ENCODE measurements around the gene PHLDA3. TPM values are rescaled to one million over a fixed set of nuclear protein-coding genes. Genes with fewer than 3 reads are reported as not detected.

The PHLDA3 gene
- polyA plus RNA-seq, 3 donors from 2014 or later: 0.62 to 10.8 TPM; not detected in 1

DNA sequence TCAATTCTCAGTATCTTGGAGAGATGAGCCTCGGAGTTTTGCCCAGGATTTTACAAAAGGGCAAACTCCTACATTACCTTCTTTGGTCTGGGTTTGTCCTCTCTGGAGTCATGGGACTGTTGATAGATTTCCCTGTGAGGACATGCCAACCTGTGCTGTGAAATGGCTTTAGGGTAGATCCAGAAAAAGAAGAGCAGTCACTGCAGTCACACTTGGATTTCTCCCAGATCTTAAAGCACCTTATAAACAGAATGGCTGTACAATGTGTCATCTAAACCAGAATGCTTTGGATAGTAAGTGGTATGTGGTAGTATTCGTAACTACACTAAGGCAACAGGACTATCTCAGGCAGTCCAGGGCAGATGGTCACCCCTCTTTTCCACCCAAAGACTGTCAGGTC is 39.8 kb upstream of the PHLDA3 start:
- Mint-ChIP-seq H3K27ac (peak overlapping the region in 1 of 6 donors; percentile 45), H3K4me1 (peaks cover 25 to 30% of the 10 kb centered on the region in 2 donors), H3K27me3 (ENCODE audit: low read depth in 3 of 3) (peaks cover 1 to 4% (median 2%) of the 10 kb centered on the region in 3 donors), H3K36me3 (no peaks in the 10 kb centered on the region), H3K9me3 (no peaks in the 10 kb centered on the region), H3K4me3 (peak overlapping the region in 2 of 5 donors; percentile 6 to 23)
- DNase-seq: no peak

- peaks cover 0 to 4% (median 1%) of the 10 kb centered on the region in 3 donors for H3K27me3 Mint-ChIP-seq (ENCODE audit: low read depth in 3 of 3)
- H3K36me3 Mint-ChIP-seq: no peaks in the 10 kb centered on the region
- H3K4me3 Mint-ChIP-seq: peak overlapping the region; percentile 84 to 91 (median 88)
- no peak for DNase-seq
- peak overlapping the region; percentile 68 to 88 (median 82) for H3K27ac Mint-ChIP-seq
- peaks cover 27 to 35% of the 10 kb centered on the region in 2 donors for H3K4me1 Mint-ChIP-seq
- no peaks in the 10 kb centered on the region for H3K9me3 Mint-ChIP-seq
Observed at GRCh38 chr1:201507360-201507675, 38.3 kb upstream of the PHLDA3 start.

- Mint-ChIP-seq H3K4me1 (peaks cover 29 to 35% of the 10 kb centered on the region in 2 donors), H3K9me3 (no peaks in the 10 kb centered on the region), H3K27ac (peak within 1 kb of the TSS; percentile 79 to 91 (median 88)), H3K36me3 (no peaks in the 10 kb centered on the region), H3K27me3 (ENCODE audit: low read depth in 3 of 3) (peaks cover 0 to 4% (median 0%) of the 10 kb centered on the region in 3 donors), H3K4me3 (peak within 1 kb of the TSS; percentile 88 to 93 (median 91))
- DNase-seq: peak; percentile 64 to 75 (median 74)
Observed at GRCh38 chr1:201506557-201507359, 37.8 kb upstream of the PHLDA3 start, which contains the start of gene CSRP1. TSS of gene CSRP1 (minus strand) at chr1:201507123. CDS start at chr1:201496303, 10,820 bp downstream.

- no peaks in the 10 kb centered on the region for H3K36me3 Mint-ChIP-seq
- peaks cover 0 to 4% (median 0%) of the 10 kb centered on the region in 3 donors for H3K27me3 Mint-ChIP-seq (ENCODE audit: low read depth in 3 of 3)
- H3K4me3 Mint-ChIP-seq: peak overlapping the region; percentile 88 to 93 (median 91)
- peaks cover 29 to 35% of the 10 kb centered on the region in 2 donors for H3K4me1 Mint-ChIP-seq
- peak overlapping the region; percentile 79 to 91 (median 88) for H3K27ac Mint-ChIP-seq
- no peak for DNase-seq
- H3K9me3 Mint-ChIP-seq: no peaks in the 10 kb centered on the region
Observed at GRCh38 chr1:201506092-201506491, 37.1 kb upstream of the PHLDA3 start.

GRCh38 chr1:201505503-201505890 is 36.5 kb upstream of the PHLDA3 start:
- Mint-ChIP-seq H3K4me3 (peak overlapping the region; percentile 88 to 93 (median 91)), H3K27me3 (ENCODE audit: low read depth in 3 of 3) (peaks cover 0 to 4% (median 0%) of the 10 kb centered on the region in 3 donors), H3K27ac (peak overlapping the region in 5 of 6 donors; percentile 49 to 86 (median 79)), H3K9me3 (no peaks in the 10 kb centered on the region), H3K4me1 (peaks cover 29 to 35% of the 10 kb centered on the region in 2 donors), H3K36me3 (no peaks in the 10 kb centered on the region)
- no peak for DNase-seq

DNA sequence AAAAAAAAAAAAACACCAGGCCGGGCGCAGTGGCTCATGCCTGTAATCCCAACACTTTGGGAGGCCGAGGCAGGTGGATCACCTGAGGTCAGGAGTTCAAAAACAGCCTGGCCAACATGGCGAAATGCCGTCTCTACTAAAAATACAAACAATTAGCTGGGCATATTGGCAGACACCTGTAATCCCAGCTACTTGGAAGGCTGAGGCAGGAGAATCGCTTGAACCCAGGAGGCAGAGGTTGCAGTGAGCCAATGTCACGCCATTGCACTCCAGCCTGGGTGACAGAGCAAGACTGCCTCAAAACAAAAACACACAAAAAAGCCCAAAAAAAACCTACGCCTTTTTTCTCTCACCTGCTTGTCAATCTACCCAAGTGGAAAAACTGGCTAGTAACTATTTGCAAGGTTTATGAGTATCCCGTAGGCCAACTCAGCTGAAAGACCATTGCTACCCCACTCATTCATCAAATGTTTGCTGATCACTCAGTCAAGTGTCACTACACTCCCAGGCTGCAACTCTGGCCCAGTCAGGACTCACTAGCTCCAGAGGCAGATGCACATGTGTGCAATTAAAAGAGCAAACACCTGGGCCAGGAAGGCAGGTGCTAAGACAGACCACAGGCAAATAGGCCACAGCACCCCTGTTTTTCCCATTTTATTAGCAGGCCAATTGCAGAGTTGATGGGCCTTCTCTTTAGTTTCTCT is 36.0 kb upstream of the PHLDA3 start:
- H3K4me1 Mint-ChIP-seq: peaks cover 29 to 35% of the 10 kb centered on the region in 2 donors
- H3K27me3 Mint-ChIP-seq (ENCODE audit: low read depth in 3 of 3): peaks cover 0 to 4% (median 0%) of the 10 kb centered on the region in 3 donors

DNA sequence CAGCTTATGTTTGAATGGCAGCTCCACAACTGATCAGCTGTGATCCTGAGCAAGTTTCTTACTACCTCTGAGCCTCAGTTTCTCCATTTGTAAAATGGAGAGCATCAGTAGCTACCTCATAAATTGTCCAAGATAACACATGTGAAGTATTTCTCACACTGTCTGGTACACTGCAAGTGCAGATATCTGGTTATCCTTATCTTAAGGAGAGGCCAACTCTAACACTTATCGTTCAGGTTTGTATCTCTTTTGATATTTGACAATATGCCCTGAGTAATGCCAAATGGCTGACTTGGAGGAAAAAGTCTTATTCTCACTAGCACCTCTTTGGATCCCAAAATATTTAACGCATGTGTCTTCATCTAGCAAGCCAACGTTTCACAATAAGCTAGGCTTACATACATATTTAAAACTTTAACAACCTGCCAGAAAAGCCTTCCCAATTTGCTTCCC is 35.2 kb upstream of the PHLDA3 start:
- Mint-ChIP-seq H3K4me3 (no peak overlapping the region), H3K36me3 (no peaks in the 10 kb centered on the region), H3K27ac (no peak overlapping the region), H3K27me3 (ENCODE audit: low read depth in 3 of 3) (peaks cover 0 to 4% (median 0%) of the 10 kb centered on the region in 3 donors), H3K9me3 (no peaks in the 10 kb centered on the region), H3K4me1 (peaks cover 29 to 35% of the 10 kb centered on the region in 2 donors)
- no peak for DNase-seq

More for the DNA sequence above, 36.0 kb upstream of the PHLDA3 start:
- H3K9me3 Mint-ChIP-seq: no peaks in the 10 kb centered on the region
- DNase-seq: no peak
- peak overlapping the region in 4 of 6 donors; percentile 17 to 83 (median 72) for H3K27ac Mint-ChIP-seq
- H3K4me3 Mint-ChIP-seq: peak overlapping the region; percentile 28 to 93 (median 89)
- no peaks in the 10 kb centered on the region for H3K36me3 Mint-ChIP-seq

- DNase-seq: no peak
- Mint-ChIP-seq H3K9me3 (no peaks in the 10 kb centered on the region), H3K4me1 (peaks cover 29 to 35% of the 10 kb centered on the region in 2 donors), H3K27ac (peak overlapping the region in 1 of 6 donors; percentile 30), H3K27me3 (ENCODE audit: low read depth in 3 of 3) (peaks cover 0 to 4% (median 0%) of the 10 kb centered on the region in 3 donors), H3K36me3 (no peaks in the 10 kb centered on the region), H3K4me3 (no peak overlapping the region)
Observed at GRCh38 chr1:201503397-201504176, 34.6 kb upstream of the PHLDA3 start.

- H3K4me1 Mint-ChIP-seq: peaks cover 23 to 30% of the 10 kb centered on the region in 2 donors
- H3K4me3 Mint-ChIP-seq: no peak overlapping the region
- no peaks in the 10 kb centered on the region for H3K9me3 Mint-ChIP-seq
- H3K27me3 Mint-ChIP-seq (ENCODE audit: low read depth in 3 of 3): peaks cover 0 to 4% (median 0%) of the 10 kb centered on the region in 3 donors
- DNase-seq: no peak
- H3K36me3 Mint-ChIP-seq: no peaks in the 10 kb centered on the region
- H3K27ac Mint-ChIP-seq: no peak overlapping the region
Observed at GRCh38 chr1:201502511-201502857, 33.5 kb upstream of the PHLDA3 start.

- Mint-ChIP-seq H3K27ac (no peak overlapping the region), H3K9me3 (no peaks in the 10 kb centered on the region), H3K4me3 (no peak overlapping the region), H3K4me1 (peaks cover 20 to 27% of the 10 kb centered on the region in 2 donors), H3K36me3 (no peaks in the 10 kb centered on the region), H3K27me3 (ENCODE audit: low read depth in 3 of 3) (peaks cover 0 to 4% (median 0%) of the 10 kb centered on the region in 3 donors)
- DNase-seq: no peak
Observed at GRCh38 chr1:201501812-201502510, 33.0 kb upstream of the PHLDA3 start.

DNA sequence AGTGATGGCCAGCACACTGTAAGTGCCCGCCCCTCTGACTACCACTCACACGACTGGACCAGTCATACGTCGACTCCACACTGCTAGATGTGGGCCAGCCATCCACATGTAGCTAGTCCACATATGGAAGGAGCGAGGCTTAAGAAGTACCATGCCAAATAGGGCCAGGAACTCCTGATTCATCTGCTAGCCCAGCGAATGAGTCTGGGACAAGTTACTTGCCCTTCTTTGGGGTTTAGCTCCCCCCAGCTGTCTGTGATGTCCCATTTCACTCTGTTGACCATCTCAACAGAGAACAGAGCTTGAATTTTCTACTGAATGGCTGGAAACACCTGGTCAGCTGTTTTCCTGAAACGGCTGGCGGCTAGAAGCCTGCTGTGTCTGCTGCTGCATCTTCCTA is 32.2 kb upstream of the PHLDA3 start:
- Mint-ChIP-seq H3K27me3 (ENCODE audit: low read depth in 3 of 3) (no peaks in the 10 kb centered on the region), H3K4me1 (peaks cover 15 to 22% of the 10 kb centered on the region in 2 donors), H3K4me3 (no peak overlapping the region), H3K9me3 (no peaks in the 10 kb centered on the region), H3K27ac (no peak overlapping the region), H3K36me3 (peaks cover 0 to under 1% (median 0%) of the 10 kb centered on the region in 3 donors)
- no peak for DNase-seq

GRCh38 chr1:201500670-201501120 is 31.7 kb upstream of the PHLDA3 start:
- Mint-ChIP-seq H3K4me3 (no peak overlapping the region), H3K4me1 (peaks cover 10 to 17% of the 10 kb centered on the region in 2 donors), H3K9me3 (no peaks in the 10 kb centered on the region), H3K27me3 (ENCODE audit: low read depth in 3 of 3) (no peaks in the 10 kb centered on the region), H3K27ac (no peak overlapping the region), H3K36me3 (peaks cover 0 to 4% (median 0%) of the 10 kb centered on the region in 3 donors)
- no peak for DNase-seq
